ENCODE measurements around the gene TAPBP. TPM values are rescaled to one million over a fixed set of nuclear protein-coding genes. Genes with fewer than 3 reads are reported as not detected.

Gene TAPBP
- total and polyA plus RNA-seq, 9 of the 15 experiments (the other 6 are each of a cell fraction or from before 2014, with no cell fraction given): 5.6 to 74.0 (median 22.3) TPM

DNA sequence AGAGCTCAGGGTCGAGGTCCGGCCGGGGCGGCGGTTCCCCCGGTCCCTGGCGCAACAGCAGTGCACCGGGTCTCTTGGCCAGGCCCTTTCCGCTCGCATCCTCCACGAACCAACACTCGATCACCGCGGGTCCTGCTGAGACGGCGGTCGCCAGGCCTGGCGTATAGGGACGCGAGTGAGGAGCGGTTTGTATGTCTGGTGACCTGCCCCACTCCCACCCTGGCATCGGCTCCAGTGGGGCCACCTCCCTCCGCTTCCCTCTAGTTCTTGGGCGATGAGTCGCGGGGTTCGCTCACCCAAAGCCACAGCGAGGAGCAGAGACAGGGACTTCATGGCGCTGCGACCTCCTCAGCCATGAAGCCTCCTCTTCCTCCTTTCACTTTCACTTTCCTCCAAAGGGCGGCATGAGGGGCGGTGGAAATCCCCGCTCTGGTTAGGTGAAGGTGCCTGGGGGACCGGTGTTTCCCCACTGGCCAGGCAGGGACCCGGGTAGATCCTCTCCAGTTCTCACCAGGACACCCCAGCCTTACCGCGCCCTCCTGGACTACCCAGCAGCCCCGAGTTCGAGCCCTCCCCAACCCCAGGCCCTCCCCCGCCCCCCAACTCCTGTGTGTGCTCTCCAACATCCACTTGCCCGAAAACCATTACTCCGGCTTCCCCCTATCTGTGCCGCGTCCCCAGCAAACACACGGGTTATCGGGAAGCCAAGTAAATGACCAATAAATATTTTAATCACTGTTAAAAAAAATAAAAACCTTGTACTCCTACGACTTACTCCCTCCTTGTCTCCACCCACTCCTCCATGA, at the start of gene TAPBP (continued):
- no peak; the same call in 1 of the 2 replicates for TF ChIP-seq ZFP1 (CRISPR knock-in tag; IDR thresholded peaks at IDR 0.05)
- peak; percentile 41; the same call in 1 of the 2 replicates for TF ChIP-seq PRMT5 (CRISPR knock-in tag; IDR thresholded peaks at IDR 0.05)
- 0 out of 2 replicates have a peak, but pooled peaks have one; percentile 7 for TF ChIP-seq ATF7 (IDR thresholded peaks at IDR 0.05)
- TF ChIP-seq ZNF444 (CRISPR knock-in tag; IDR thresholded peaks at IDR 0.05): 0 out of 2 replicates have a peak, but pooled peaks have one; percentile 7
- no peak for TF ChIP-seq PPARD (CRISPR knock-in tag; IDR thresholded peaks at IDR 0.05)
- no peak for TF ChIP-seq MTF1 (CRISPR knock-in tag; IDR thresholded peaks at IDR 0.05; ENCODE audit: borderline replicate concordance)
- no peak for TF ChIP-seq RBM22 (IDR thresholded peaks at IDR 0.05; ENCODE audit: low read depth, low read length, poor library complexity, severe bottlenecking)
- TF ChIP-seq SMC3 (conservative IDR thresholded peaks at IDR 0.05; ENCODE audit: insufficient read depth, low read depth, low read length): no peak
- no peak for TF ChIP-seq MAX (CRISPR knock-in tag; IDR thresholded peaks at IDR 0.05)
- no peak for TF ChIP-seq ZC3H8 (IDR thresholded peaks at IDR 0.05)
- TF ChIP-seq ZNF121 (CRISPR knock-in tag; conservative IDR thresholded peaks at IDR 0.05): no peak
- TF ChIP-seq ESRRB (CRISPR knock-in tag; IDR thresholded peaks at IDR 0.05; ENCODE audit: borderline replicate concordance): no peak
- no peak for TF ChIP-seq MECOM (CRISPR knock-in tag; IDR thresholded peaks at IDR 0.05)
- TF ChIP-seq, protein P1, sequence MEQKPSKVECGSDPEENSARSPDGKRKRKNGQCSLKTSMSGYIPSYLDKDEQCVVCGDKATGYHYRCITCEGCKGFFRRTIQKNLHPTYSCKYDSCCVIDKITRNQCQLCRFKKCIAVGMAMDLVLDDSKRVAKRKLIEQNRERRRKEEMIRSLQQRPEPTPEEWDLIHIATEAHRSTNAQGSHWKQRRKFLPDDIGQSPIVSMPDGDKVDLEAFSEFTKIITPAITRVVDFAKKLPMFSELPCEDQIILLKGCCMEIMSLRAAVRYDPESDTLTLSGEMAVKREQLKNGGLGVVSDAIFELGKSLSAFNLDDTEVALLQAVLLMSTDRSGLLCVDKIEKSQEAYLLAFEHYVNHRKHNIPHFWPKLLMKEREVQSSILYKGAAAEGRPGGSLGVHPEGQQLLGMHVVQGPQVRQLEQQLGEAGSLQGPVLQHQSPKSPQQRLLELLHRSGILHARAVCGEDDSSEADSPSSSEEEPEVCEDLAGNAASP (IDR thresholded peaks at IDR 0.05): no peak
- TF ChIP-seq MAZ (CRISPR knock-in tag; conservative IDR thresholded peaks at IDR 0.05 in 1 of 2, IDR thresholded peaks at IDR 0.05 in 1 of 2): peak in 1 of 2 experiments; percentile 45; a peak in 2 of 4 replicates
- 0 out of 2 replicates have a peak, but pooled peaks have one; percentile 36 for TF ChIP-seq OTX1 (CRISPR knock-in tag; IDR thresholded peaks at IDR 0.05)
- no peak for TF ChIP-seq RAD21 (CRISPR knock-in tag; conservative IDR thresholded peaks at IDR 0.05 in 1 of 2, IDR thresholded peaks at IDR 0.05 in 1 of 2)
- no peak for TF ChIP-seq NR2C1 (IDR thresholded peaks at IDR 0.05)
- TF ChIP-seq NR2C1 (tag; IDR thresholded peaks at IDR 0.05): peak; percentile 18
- TF ChIP-seq ZNF785 (CRISPR knock-in tag; IDR thresholded peaks at IDR 0.05): no peak
- no peak for TF ChIP-seq RREB1 (CRISPR knock-in tag; IDR thresholded peaks at IDR 0.05)
- TF ChIP-seq MEF2D (tag; conservative IDR thresholded peaks at IDR 0.05; ENCODE audit: low read depth): no peak

Measured in K562 (cell line).